H1 (cell line): ENCODE data around the gene CH25H. TPM values are rescaled to one million over a fixed set of nuclear protein-coding genes. Genes with fewer than 3 reads are reported as not detected.

Experiments used
- CTCF ChIA-PET: fragments of 300-600 bp; sonication (Branson Sonifier 250); formaldehyde crosslinking; loops from one replicate; lab custom pipeline; 2021; ENCODE audit not compliant: partially characterized antibody; lab: Charles Lee
- POLR2A ChIA-PET: fragments of 300-600 bp; sonication (Branson Sonifier 250); formaldehyde crosslinking; loops from one replicate; lab custom pipeline; 2021; ENCODE audit warnings: inconsistent platforms; ENCODE audit not compliant: partially characterized antibody; lab: Charles Lee
- DNase-seq, 2 experiments: peaks; one replicate each; pipeline versions ENCODE4 v3.0.0 to v3.0.0-alpha.2; 2010 to 2022; ENCODE audit warnings: low spot score in 2 of 2, low read depth in 1 of 2, mixed read lengths in 1 of 2
- FAIRE-seq: peaks from 2 replicates; lab custom pipeline; 2011; peaks lifted over from hg19 to GRCh38; lab: Jason Lieb, UNC
- H2AFZ ChIP-seq: 2 replicates; pipeline ENCODE4 v1.8.1; 2012; ENCODE audit warnings: low read length, inconsistent platforms
- H2AK5ac ChIP-seq: 2 replicates; pipeline ENCODE4 v1.6.1; 2013; ENCODE audit warnings: low read depth, low read length
- H2BK120ac ChIP-seq: replicated peaks from 2 replicates; pipeline ENCODE3; 2013; ENCODE audit warnings: low read depth, low read length, inconsistent platforms
- H2BK12ac ChIP-seq: 2 replicates; pipeline ENCODE4 v1.6.1; 2013; ENCODE audit warnings: low read depth, low read length
- H2BK15ac ChIP-seq: 2 replicates; pipeline ENCODE4 v1.6.1; 2013; ENCODE audit warnings: low read length
- H2BK20ac ChIP-seq: 2 replicates; pipeline ENCODE4 v1.6.1; 2013; ENCODE audit warnings: low read length
- H2BK5ac ChIP-seq: 2 replicates; pipeline ENCODE4 v1.6.1; 2013; ENCODE audit warnings: low read depth, low read length
- H3K14ac ChIP-seq: 2 replicates; pipeline ENCODE4 v1.6.1; 2013; ENCODE audit warnings: inconsistent platforms; ENCODE audit not compliant: insufficient read length
- H3K18ac ChIP-seq: 2 replicates; pipeline ENCODE4 v1.6.1; 2013; ENCODE audit warnings: low read length; ENCODE audit errors: extremely low read depth
- H3K23ac ChIP-seq: 2 replicates; pipeline ENCODE4 v1.6.1; 2013; ENCODE audit warnings: inconsistent platforms; ENCODE audit not compliant: insufficient read length
- H3K23me2 ChIP-seq: 2 replicates; pipeline ENCODE4 v1.6.1; 2013; ENCODE audit warnings: low read depth, low read length
- H3K27ac ChIP-seq: 2 replicates; pipeline ENCODE4 v1.6.1; 2011; ENCODE audit warnings: low read depth, low read length, inconsistent platforms
- H3K27me3 ChIP-seq, 4 experiments: replicated peaks in 1 of 4; 1 replicate in 1 of 4; 2 replicates in 3 of 4; pipeline versions ENCODE4 v1.6.1 to v1.8.1; 2011 to 2013; ENCODE audit warnings: low read length in 3 of 4, mild to moderate bottlenecking in 3 of 4, inconsistent platforms in 2 of 4, mixed read lengths in 2 of 4, moderate library complexity in 1 of 4; ENCODE audit not compliant: control insufficient read depth in 3 of 4, insufficient read depth in 3 of 4; ENCODE audit errors: extremely low read depth in 1 of 4
- H3K36me3 ChIP-seq, 4 experiments: 2 replicates each; pipeline versions ENCODE4 v1.6.1 to v1.8.1; 2011 to 2013; ENCODE audit warnings: mild to moderate bottlenecking in 4 of 4, low read length in 3 of 4, moderate library complexity in 2 of 4, control low read depth in 1 of 4, inconsistent platforms in 1 of 4; ENCODE audit not compliant: insufficient read depth in 4 of 4, control insufficient read depth in 2 of 4
- H3K4ac ChIP-seq: replicated peaks from 2 replicates; pipeline ENCODE3; 2013; ENCODE audit warnings: low read length, low read depth, mixed read lengths, inconsistent platforms; ENCODE audit not compliant: insufficient read length
- H3K4me1 ChIP-seq, 4 experiments: replicated peaks in 1 of 4; 1 replicate in 1 of 4; 2 replicates in 3 of 4; pipeline versions ENCODE4 v1.6.1 to v1.8.1; 2011 to 2013; ENCODE audit warnings: low read length in 3 of 4, inconsistent platforms in 2 of 4, mixed read lengths in 1 of 4; ENCODE audit not compliant: insufficient read depth in 4 of 4, control insufficient read depth in 3 of 4
- H3K4me2 ChIP-seq, 2 experiments: 2 replicates each; pipeline versions ENCODE4 v1.6.1 to v1.8.1; 2011 to 2013; ENCODE audit warnings: low read depth in 2 of 2, low read length in 2 of 2, control low read depth in 1 of 2, inconsistent platforms in 1 of 2, mild to moderate bottlenecking in 1 of 2; ENCODE audit not compliant: insufficient read depth in 1 of 2
- H3K4me3 ChIP-seq, 4 experiments: fragments of 200-600, 300-600 bp in 1 of 4; sonication (generic), shearing (Covaris generic), sonication (Bioruptor Twin) in 1 of 4; 2 replicates each; pipeline versions ENCODE4 v1.5.1 to v1.8.1; 2011 to 2016; ENCODE audit warnings: low read length in 4 of 4, low read depth in 3 of 4, control low read depth in 2 of 4, inconsistent platforms in 2 of 4, mild to moderate bottlenecking in 2 of 4, mixed read lengths in 1 of 4, moderate library complexity in 1 of 4; ENCODE audit not compliant: insufficient read depth in 2 of 4; ENCODE audit errors: extremely low read depth in 1 of 4
- H3K56ac ChIP-seq: replicated peaks from 2 replicates; pipeline ENCODE3; 2013; ENCODE audit warnings: low read depth, mild to moderate bottlenecking, mixed read lengths, low read length, inconsistent platforms; ENCODE audit not compliant: insufficient read length
- H3K79me1 ChIP-seq: 2 replicates; pipeline ENCODE4 v1.6.1; 2013; ENCODE audit warnings: low read depth, low read length, control low read depth
- H3K79me2 ChIP-seq, 2 experiments: 2 replicates each; pipeline versions ENCODE4 v1.6.1 to v1.8.1; 2012 to 2013; ENCODE audit warnings: low read length in 2 of 2, mild to moderate bottlenecking in 2 of 2, inconsistent platforms in 1 of 2; ENCODE audit not compliant: insufficient read depth in 2 of 2, control insufficient read depth in 1 of 2
- H3K9ac ChIP-seq, 4 experiments: replicated peaks in 1 of 4; 1 replicate in 1 of 4; 2 replicates in 3 of 4; pipeline versions ENCODE4 v1.6.1 to v1.8.1; 2011 to 2013; ENCODE audit warnings: low read depth in 3 of 4, low read length in 3 of 4, control low read depth in 2 of 4, mild to moderate bottlenecking in 2 of 4, moderate library complexity in 2 of 4, inconsistent platforms in 1 of 4; ENCODE audit errors: extremely low read depth in 1 of 4
- H3K9me3 ChIP-seq, 2 experiments: 2 replicates each; pipeline versions ENCODE4 v1.6.1 to v1.8.1; 2012 to 2013; ENCODE audit warnings: mild to moderate bottlenecking in 2 of 2, moderate library complexity in 2 of 2, control low read depth in 1 of 2, inconsistent platforms in 1 of 2, low read depth in 1 of 2, low read length in 1 of 2, mixed read lengths in 1 of 2; ENCODE audit not compliant: insufficient read depth in 2 of 2
- H4K20me1 ChIP-seq, 2 experiments: replicated peaks in 1 of 2; 2 replicates each; pipeline versions ENCODE3 to v1.8.1; 2011 to 2013; ENCODE audit warnings: inconsistent platforms in 2 of 2, low read length in 2 of 2, mild to moderate bottlenecking in 1 of 2; ENCODE audit not compliant: insufficient read depth in 2 of 2, control insufficient read depth in 1 of 2
- H4K5ac ChIP-seq: 2 replicates; pipeline ENCODE4 v1.6.1; 2013; ENCODE audit warnings: low read length, low read depth, mixed read lengths, inconsistent platforms; ENCODE audit not compliant: insufficient read length
- H4K8ac ChIP-seq: 2 replicates; pipeline ENCODE4 v1.8.0; 2013; ENCODE audit warnings: mild to moderate bottlenecking, moderate library complexity, low read length, inconsistent platforms; ENCODE audit not compliant: insufficient read depth; ENCODE audit errors: extremely low read depth
- H4K91ac ChIP-seq: replicated peaks from 2 replicates; pipeline ENCODE3; 2013; ENCODE audit warnings: low read length, mixed read lengths, inconsistent platforms; ENCODE audit not compliant: insufficient read length
- ATF2 ChIP-seq: IDR thresholded peaks from 2 replicates; pipeline ENCODE4 v1.6.1; 2012; ENCODE audit warnings: low read length, inconsistent platforms
- BACH1 ChIP-seq: IDR thresholded peaks from 2 replicates; pipeline ENCODE4 v1.6.1; 2012; ENCODE audit warnings: low read length, improper control_type of control experiment
- CBX8 ChIP-seq: fragments of 300-800, 300-1000 bp; sonication (generic); IDR thresholded peaks from 2 replicates; pipeline ENCODE4 v1.7.1; 2016; ENCODE audit warnings: low read depth, low read length, borderline replicate concordance
- CTBP2 ChIP-seq: IDR thresholded peaks from 2 replicates; pipeline ENCODE4 v1.7.0; 2011; ENCODE audit warnings: borderline replicate concordance, mild to moderate bottlenecking, moderate library complexity, mixed read lengths, low read length; ENCODE audit not compliant: insufficient read depth, insufficient read length
- EZH2 ChIP-seq: fragments of 200-600 bp; sonication (generic); IDR thresholded peaks from 2 replicates; pipeline ENCODE4 v1.7.1; 2012; ENCODE audit warnings: low read depth, mild to moderate bottlenecking, moderate library complexity, low read length, inconsistent platforms; ENCODE audit not compliant: severe bottlenecking
- JUN ChIP-seq: IDR thresholded peaks from 2 replicates; pipeline ENCODE4 v1.6.1; 2011; ENCODE audit warnings: low read depth, mild to moderate bottlenecking, improper control_type of control experiment, low read length
- SP1 ChIP-seq: IDR thresholded peaks from 2 replicates; pipeline ENCODE4 v1.6.1; 2011; ENCODE audit warnings: low read depth, low read length
- SP4 ChIP-seq: IDR thresholded peaks from 2 replicates; pipeline ENCODE4 v1.6.1; 2012; ENCODE audit warnings: low read length, inconsistent platforms
- SUZ12 ChIP-seq: fragments of 200-600 bp; sonication (generic); IDR thresholded peaks from 2 replicates; pipeline ENCODE4 v1.6.1; 2012; ENCODE audit warnings: mild to moderate bottlenecking, inconsistent platforms, low read length, moderate library complexity, mixed read lengths
- TAF7 ChIP-seq: optimal IDR thresholded peaks from 2 replicates; pipeline ENCODE3; 2011; ENCODE audit warnings: low read depth, mild to moderate bottlenecking, inconsistent platforms, low read length, moderate library complexity, borderline replicate concordance
- TCF12 ChIP-seq: IDR thresholded peaks from 2 replicates; pipeline ENCODE4 v1.6.1; 2011; ENCODE audit warnings: low read depth, mild to moderate bottlenecking, low read length
- WGBS, 2 experiments: shearing (Covaris generic) in 1 of 2; methylation state at CpG; one replicate each; pipeline versions ENCODE4 v1.1.6 to v1.1.7; 2013 to 2015; ENCODE audit warnings: low lambda C conversion rate in 2 of 2, mixed read lengths in 2 of 2, inconsistent platforms in 1 of 2, low coverage in 1 of 2, missing lambda C conversion rate in 1 of 2; ENCODE audit not compliant: insufficient replicate concordance in 2 of 2, insufficient coverage in 1 of 2, insufficient read length in 1 of 2; ENCODE audit errors: extremely low coverage in 1 of 2, missing lambda C conversion rate in 1 of 2; 5-methylcytosine and 5-hydroxymethylcytosine counted together
- polyA plus RNA-seq, 7 experiments: library from polyadenylated mRNA; depleted of rRNA in 3 of 7; stranded (reverse) in 5 of 7; unstranded in 2 of 7; fragments of >200 nt in 5 of 7; fragments of 200-250 nt in 2 of 7; gene quantifications; 1 replicate in 5 of 7; 2 replicates in 1 of 7; 4 replicates in 1 of 7; pipeline versions ENCODE4 v1.2.1 to v1.2.3, GENCODE V29; 2011 to 2013; ENCODE audit warnings: missing spikeins in 2 of 7, mixed read lengths in 2 of 7
- total RNA-seq: library from RNA; stranded (reverse); fragmentation: NEBNext Ultra II Directional; extraction: Animal tissue kit (Norgen Biotek cat#: 25700); gene quantifications from 2 replicates; pipeline ENCODE4 v1.2.1, GENCODE V29; 2021
- TF ChIP-seq, protein P1 (sequence below): IDR thresholded peaks from 2 replicates; pipeline ENCODE4 v1.6.1; 2011; ENCODE audit warnings: low read depth, mild to moderate bottlenecking, low read length; ENCODE audit not compliant: insufficient read depth

CH25H gene
- total and polyA plus RNA-seq, 2 of the 8 experiments (the other 6 are each of a cell fraction or from before 2014, with no cell fraction given): 0.56 to 1.3 TPM

DNA sequence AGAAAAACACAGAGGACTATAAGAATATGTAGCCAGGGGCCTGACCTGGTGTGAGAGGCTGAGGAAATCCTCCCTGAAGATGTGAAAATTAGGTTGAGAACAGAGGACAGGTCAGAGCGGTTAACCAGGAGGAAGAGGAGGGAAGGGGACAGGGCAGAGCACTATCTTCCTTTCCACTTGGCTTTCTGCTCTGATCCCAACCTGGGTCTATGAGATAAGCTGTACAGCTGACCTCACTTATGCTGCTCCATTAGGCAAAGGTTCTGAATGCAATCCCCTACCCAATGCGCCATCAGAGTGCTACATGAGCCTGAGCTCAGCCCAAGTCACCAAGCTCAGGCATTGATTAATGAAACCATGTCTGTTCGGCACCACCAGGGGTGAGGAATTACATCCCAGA lies 33.9 kb upstream of the CH25H start:
- WGBS, 2 experiments: 96% methylated on average over 3 of the region's 3 CpGs; no CpG with 5 or more reads in 1 of the 2 experiments
- peak overlapping the region; percentile 22; the same call in 1 of the 2 replicates for H4K8ac ChIP-seq
- TF ChIP-seq SP1 (no peak), JUN (no peak), CTBP2 (no peak), SP4 (no peak), BACH1 (no peak), SUZ12 (no peak), TAF7 (no peak), EZH2 (no peak), ATF2 (no peak), TCF12 (no peak), CBX8 (no peak)
- TF ChIP-seq, protein P1, sequence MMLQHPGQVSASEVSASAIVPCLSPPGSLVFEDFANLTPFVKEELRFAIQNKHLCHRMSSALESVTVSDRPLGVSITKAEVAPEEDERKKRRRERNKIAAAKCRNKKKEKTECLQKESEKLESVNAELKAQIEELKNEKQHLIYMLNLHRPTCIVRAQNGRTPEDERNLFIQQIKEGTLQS: no peak

More for the DNA sequence above, 33.9 kb upstream of the CH25H start:
- no peak overlapping the region for H3K23ac ChIP-seq
- no peaks in the 10 kb centered on the region for H3K79me1 ChIP-seq
- H4K5ac ChIP-seq: no peak overlapping the region
- H2BK20ac ChIP-seq: no peak overlapping the region
- no peaks in the 10 kb centered on the region for H3K27me3 ChIP-seq
- no peak overlapping the region for H2BK12ac ChIP-seq
- no peak overlapping the region for H3K56ac ChIP-seq
- no peak overlapping the region for H3K4ac ChIP-seq
- H4K91ac ChIP-seq: no peak overlapping the region
- no peak overlapping the region for H3K27ac ChIP-seq
- no peak overlapping the region for H3K9ac ChIP-seq
- H3K14ac ChIP-seq: no peak overlapping the region
- no peaks in the 10 kb centered on the region for H3K79me2 ChIP-seq
- ChIA-PET POLR2A (interaction anchor here (1.0 kb wide), 1 partner anchor 10 kb away, joined by 4 read pairs; the partner anchor contains the start of gene LIPA), CTCF (interaction anchor here (0.7 to 2.5 kb wide), 9 partner anchors 9 to 226 kb away, joined by 3 to 12 read pairs (median 4); partner anchors contain the start of gene LIPA)
- no peaks in the 10 kb centered on the region for H3K23me2 ChIP-seq
- H3K4me1 ChIP-seq: peaks cover 3 to 16% (median 10%) of the 10 kb centered on the region in 4 experiments; a peak in 5 of 7 replicates
- no peak overlapping the region for H2BK15ac ChIP-seq
- no peak overlapping the region for H2AFZ ChIP-seq
- no peak overlapping the region for H3K4me3 ChIP-seq
- H3K18ac ChIP-seq: no peak overlapping the region
- FAIRE-seq (no peak), DNase-seq (no peak)
- H4K20me1 ChIP-seq: no peaks in the 10 kb centered on the region
- no peak overlapping the region for H3K4me2 ChIP-seq
- no peaks in the 10 kb centered on the region for H3K9me3 ChIP-seq
- H3K36me3 ChIP-seq: no peaks in the 10 kb centered on the region; a peak in 1 of 8 replicates
- peak overlapping the region; percentile 6; the same call in 1 of the 2 replicates for H2BK5ac ChIP-seq
- no peak overlapping the region for H2AK5ac ChIP-seq
- no peak overlapping the region for H2BK120ac ChIP-seq
